Body of pancreas (tissue), 4 donors: ENCODE measurements around the gene USP48. TPM values are rescaled to one million over a fixed set of nuclear protein-coding genes. Genes with fewer than 3 reads are reported as not detected.

Experiments used
- ATAC-seq: fragments of 150-250 bp; one replicate; pipeline ENCODE4 v1.9.1; 2016
- DNase-seq, 4 donors: peaks; one replicate each; pipeline ENCODE4 v3.0.0-alpha.2; 2019
- H3K27ac ChIP-seq, 4 donors: fragments of 200-600 bp; sonication (generic); 1 replicate in 3 of 4; 2 replicates in 1 of 4; pipeline versions ENCODE4 v1.5.1 to v1.6.1; 2016 to 2019; ENCODE audit warnings: mild to moderate bottlenecking in 1 of 4, mixed read lengths in 1 of 4, moderate library complexity in 1 of 4
- H3K27me3 ChIP-seq, 2 donors: fragments of 200-600 bp; sonication (generic); one replicate each; pipeline ENCODE4 v1.6.0; 2016; ENCODE audit warnings: mild to moderate bottlenecking in 1 of 2
- H3K36me3 ChIP-seq, 2 donors: fragments of 200-600 bp; sonication (generic); replicated peaks in 1 of 2; 2 replicates each; pipeline ENCODE4 v1.5.1; 2016; ENCODE audit warnings: low read depth in 2 of 2; ENCODE audit not compliant: insufficient read depth in 1 of 2
- H3K4me1 ChIP-seq: fragments of 200-600 bp; sonication (generic); one replicate; pipeline ENCODE4 v1.6.0; 2016
- H3K4me3 ChIP-seq, 2 donors: fragments of 200-600 bp; sonication (generic); 1 replicate in 1 of 2; 2 replicates in 1 of 2; pipeline ENCODE4 v1.5.1; 2016 to 2019
- H3K9me3 ChIP-seq, 3 donors: fragments of 200-600 bp; sonication (generic); 1 replicate in 2 of 3; 2 replicates in 1 of 3; pipeline ENCODE4 v1.5.1; 2016
- POLR2A ChIP-seq, 3 donors: fragments of 450-650 bp; IDR thresholded peaks; one replicate each; pipeline ENCODE4 v1.6.1; 2016; ENCODE audit warnings: antibody characterized with exemption in 3 of 3, mild to moderate bottlenecking in 2 of 3
- WGBS, 2 donors: methylation state at CpG; one replicate each; pipeline ENCODE4 v1.1.5; 2017; 5-methylcytosine and 5-hydroxymethylcytosine counted together
- intact Hi-C: fragments of 100-400 bp; cut with DNase I; formaldehyde crosslinking; loops from one replicate; pipeline ENCODE4 v1.15.1; 2023
- total RNA-seq, 2 donors: library from RNA; depleted of rRNA; stranded (reverse); fragments of >200 nt; gene quantifications; one replicate each; pipeline ENCODE4 v1.1.0, GENCODE V29; 2016
- TF ChIP-seq, protein P1 (sequence below), 7 experiments: fragments of 450-650 bp in 4 of 7; fragments of 200-600 bp in 3 of 7; sonication (generic) in 3 of 7; IDR thresholded peaks; one replicate each; pipeline ENCODE4 v1.5.1; 2016 to 2019; ENCODE audit warnings: antibody characterized with exemption in 7 of 7

Gene USP48
- total RNA-seq, 2 donors from 2014 or later: 25.4 to 72.9 TPM

GRCh38 chr1:21824926-21825325 is 42.0 kb upstream of the USP48 start:
- Histone ChIP-seq H3K27me3 (no peaks in the 10 kb centered on the region), H3K9me3 (no peaks in the 10 kb centered on the region), H3K4me3 (no peak overlapping the region), H3K27ac (no peak overlapping the region), H3K4me1 (no peaks in the 10 kb centered on the region), H3K36me3 (peaks cover 0 to 5% of the 10 kb centered on the region in 2 donors)
- 79 to 95% methylated on average over 2 of the region's 2 CpGs for WGBS, 2 donors
- no peak for ATAC-seq
- intact Hi-C loops: no loop called here
- TF ChIP-seq, protein P1, sequence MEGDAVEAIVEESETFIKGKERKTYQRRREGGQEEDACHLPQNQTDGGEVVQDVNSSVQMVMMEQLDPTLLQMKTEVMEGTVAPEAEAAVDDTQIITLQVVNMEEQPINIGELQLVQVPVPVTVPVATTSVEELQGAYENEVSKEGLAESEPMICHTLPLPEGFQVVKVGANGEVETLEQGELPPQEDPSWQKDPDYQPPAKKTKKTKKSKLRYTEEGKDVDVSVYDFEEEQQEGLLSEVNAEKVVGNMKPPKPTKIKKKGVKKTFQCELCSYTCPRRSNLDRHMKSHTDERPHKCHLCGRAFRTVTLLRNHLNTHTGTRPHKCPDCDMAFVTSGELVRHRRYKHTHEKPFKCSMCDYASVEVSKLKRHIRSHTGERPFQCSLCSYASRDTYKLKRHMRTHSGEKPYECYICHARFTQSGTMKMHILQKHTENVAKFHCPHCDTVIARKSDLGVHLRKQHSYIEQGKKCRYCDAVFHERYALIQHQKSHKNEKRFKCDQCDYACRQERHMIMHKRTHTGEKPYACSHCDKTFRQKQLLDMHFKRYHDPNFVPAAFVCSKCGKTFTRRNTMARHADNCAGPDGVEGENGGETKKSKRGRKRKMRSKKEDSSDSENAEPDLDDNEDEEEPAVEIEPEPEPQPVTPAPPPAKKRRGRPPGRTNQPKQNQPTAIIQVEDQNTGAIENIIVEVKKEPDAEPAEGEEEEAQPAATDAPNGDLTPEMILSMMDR (IDR thresholded peaks at IDR 0.05): no peak
- no peak for TF ChIP-seq POLR2A (IDR thresholded peaks at IDR 0.05)
- DNase-seq: no peak

GRCh38 chr1:21823980-21824702 is 41.2 kb upstream of the USP48 start:
- no peaks in the 10 kb centered on the region for H3K9me3 ChIP-seq
- TF ChIP-seq POLR2A (IDR thresholded peaks at IDR 0.05): no peak
- TF ChIP-seq, protein P1 (IDR thresholded peaks at IDR 0.05): no peak
- 88 to 100% methylated on average over 5 to 20 of the region's 22 CpGs for WGBS, 2 donors
- no peak overlapping the region for H3K27ac ChIP-seq
- DNase-seq (no peak), ATAC-seq (no peak)
- no peaks in the 10 kb centered on the region for H3K4me1 ChIP-seq
- intact Hi-C loops: no loop called here
- H3K4me3 ChIP-seq: no peak overlapping the region
- H3K27me3 ChIP-seq: no peaks in the 10 kb centered on the region
- H3K36me3 ChIP-seq: peaks cover 0 to 2% of the 10 kb centered on the region in 2 donors

- H3K27ac ChIP-seq: no peak overlapping the region
- H3K27me3 ChIP-seq: no peaks in the 10 kb centered on the region
- ATAC-seq (no peak), DNase-seq (no peak)
- no peaks in the 10 kb centered on the region for H3K9me3 ChIP-seq
- H3K4me1 ChIP-seq: no peaks in the 10 kb centered on the region
- no peaks in the 10 kb centered on the region for H3K36me3 ChIP-seq
- no peak overlapping the region for H3K4me3 ChIP-seq
- intact Hi-C loops: no loop called here
- WGBS, 2 donors: 85 to 96% methylated on average over 35 to 43 of the region's 44 CpGs
- TF ChIP-seq, protein P1 (IDR thresholded peaks at IDR 0.05): no peak
- no peak for TF ChIP-seq POLR2A (IDR thresholded peaks at IDR 0.05)
Measured at GRCh38 chr1:21823206-21823979, 40.4 kb upstream of the USP48 start.

DNA sequence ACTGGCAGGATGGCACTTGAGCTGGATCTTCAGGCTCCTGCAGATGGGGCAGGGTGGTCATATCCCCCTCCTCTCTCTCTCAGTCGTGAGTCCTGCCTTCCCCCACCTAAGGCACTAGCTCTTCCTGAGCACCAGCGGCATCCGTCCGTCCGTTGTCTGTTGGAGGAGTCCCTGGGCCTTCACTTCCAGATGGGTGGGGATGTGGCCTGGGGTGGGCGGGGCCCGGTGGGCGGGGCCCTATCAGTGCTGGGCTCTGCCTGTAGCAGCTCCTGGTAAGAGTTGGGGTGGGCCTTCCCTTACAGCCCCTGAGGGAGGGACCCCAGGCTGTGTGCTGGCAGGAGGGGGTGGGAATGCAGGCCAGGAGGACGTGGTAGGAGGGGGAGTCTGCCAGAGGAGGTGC is 39.4 kb upstream of the USP48 start:
- TF ChIP-seq, protein P1 (IDR thresholded peaks at IDR 0.05): no peak
- TF ChIP-seq POLR2A (IDR thresholded peaks at IDR 0.05): no peak
- no peak for ATAC-seq
- no peak overlapping the region for H3K4me3 ChIP-seq
- DNase-seq: no peak
- H3K27me3 ChIP-seq: no peaks in the 10 kb centered on the region
- intact Hi-C loops: no loop called here
- no peak overlapping the region for H3K27ac ChIP-seq
- H3K9me3 ChIP-seq: no peaks in the 10 kb centered on the region
- H3K4me1 ChIP-seq: no peaks in the 10 kb centered on the region
- H3K36me3 ChIP-seq: no peaks in the 10 kb centered on the region
- WGBS, 2 donors: 93 to 100% methylated on average over 2 to 3 of the region's 9 CpGs
